WTC11 (cell line): Measurements from ENCODE around the gene CHRNA3. TPM values are rescaled to one million over a fixed set of nuclear protein-coding genes. Genes with fewer than 3 reads are reported as not detected.

Experiments
- ATAC-seq: fragments of 200-7000 bp; cut with Tn5 transposase; 2 replicates; pipeline ENCODE4 v1.10.0; 2021; ENCODE audit warnings: mild to moderate bottlenecking, moderate library complexity
- CTCF ChIA-PET: fragments of 300-600 bp; sonication (Branson Sonifier 250); formaldehyde crosslinking; loops from one replicate; lab custom pipeline; 2021; ENCODE audit warnings: antibody characterized with exemption; lab: Charles Lee
- POLR2A ChIA-PET: fragments of 350-600 bp; sonication (Branson Sonifier 250); formaldehyde crosslinking; loops from one replicate; lab custom pipeline; 2021; ENCODE audit warnings: antibody characterized with exemption; lab: Charles Lee
- DNase-seq: peaks from one replicate; pipeline ENCODE4 v3.0.0; 2021; ENCODE audit warnings: low spot score
- H3K27ac Mint-ChIP-seq: 2 replicates; pipeline ENCODE4 v1.8.0; 2021; ENCODE audit warnings: mixed read lengths
- H3K27me3 Mint-ChIP-seq: 2 replicates; pipeline ENCODE4 v1.8.0; 2021; ENCODE audit warnings: low read depth, mild to moderate bottlenecking, moderate library complexity, mixed read lengths
- H3K36me3 Mint-ChIP-seq: 2 replicates; pipeline ENCODE4 v1.8.0; 2021; ENCODE audit warnings: mixed read lengths
- H3K4me1 Mint-ChIP-seq: 2 replicates; pipeline ENCODE4 v1.8.0; 2022; ENCODE audit warnings: mixed read lengths
- H3K4me3 Mint-ChIP-seq: 2 replicates; pipeline ENCODE4 v1.8.0; 2021; ENCODE audit warnings: mild to moderate bottlenecking, moderate library complexity, mixed read lengths
- H3K9me3 Mint-ChIP-seq: 2 replicates; pipeline ENCODE4 v1.8.0; 2021; ENCODE audit warnings: mixed read lengths
- AR ChIP-seq: fragments of 250-450 bp; sonication (Bioruptor Pico); IDR thresholded peaks from 2 replicates; pipeline ENCODE4 v1.9.0; 2021; ENCODE audit warnings: mild to moderate bottlenecking
- ATF6 ChIP-seq: sonication (generic); formaldehyde crosslinking; IDR thresholded peaks from 2 replicates; pipeline ENCODE4 v1.8.1; 2023; ENCODE audit warnings: mild to moderate bottlenecking, missing genetic modification reagents
- CDX4 ChIP-seq: fragments of 250-450 bp; sonication (Bioruptor Pico); IDR thresholded peaks from 2 replicates; pipeline ENCODE4 v1.9.0; 2021; ENCODE audit warnings: moderate library complexity, mild to moderate bottlenecking, inconsistent platforms, borderline replicate concordance
- FOXK1 ChIP-seq: sonication (generic); formaldehyde crosslinking; IDR thresholded peaks from 2 replicates; pipeline ENCODE4 v1.8.0; 2022; ENCODE audit warnings: mild to moderate bottlenecking, moderate library complexity, missing genetic modification reagents
- GABPB1 ChIP-seq: sonication (generic); formaldehyde crosslinking; IDR thresholded peaks from 2 replicates; pipeline ENCODE4 v1.8.1; 2023; ENCODE audit warnings: mild to moderate bottlenecking, missing genetic modification reagents
- IRF1 ChIP-seq: sonication (generic); formaldehyde crosslinking; IDR thresholded peaks from 2 replicates; pipeline ENCODE4 v1.8.0; 2023; ENCODE audit warnings: missing genetic modification reagents
- JAZF1 ChIP-seq: fragments of 250-450 bp; sonication (Bioruptor Pico); IDR thresholded peaks from 2 replicates; pipeline ENCODE4 v1.9.0; 2021; ENCODE audit warnings: moderate library complexity, mild to moderate bottlenecking, inconsistent platforms
- KAT7 ChIP-seq: sonication (generic); formaldehyde crosslinking; IDR thresholded peaks from 2 replicates; pipeline ENCODE4 v1.8.1; 2023; ENCODE audit warnings: missing genetic modification reagents, mild to moderate bottlenecking, borderline replicate concordance
- MLX ChIP-seq: sonication (generic); formaldehyde crosslinking; IDR thresholded peaks from 2 replicates; pipeline ENCODE4 v1.8.1; 2023; ENCODE audit warnings: mild to moderate bottlenecking, missing genetic modification reagents, moderate library complexity
- MXD4 ChIP-seq: fragments of 250-450 bp; sonication (Bioruptor Pico); IDR thresholded peaks from 2 replicates; pipeline ENCODE4 v1.8.0; 2021; ENCODE audit warnings: mild to moderate bottlenecking, moderate library complexity, borderline replicate concordance
- MYBL2 ChIP-seq: sonication (generic); formaldehyde crosslinking; IDR thresholded peaks from 2 replicates; pipeline ENCODE4 v1.8.1; 2023; ENCODE audit warnings: mild to moderate bottlenecking, moderate library complexity, missing genetic modification reagents
- NR2C2 ChIP-seq: sonication (generic); formaldehyde crosslinking; IDR thresholded peaks from 2 replicates; pipeline ENCODE4 v1.8.0; 2022; ENCODE audit warnings: mild to moderate bottlenecking, missing genetic modification reagents
- OVOL2 ChIP-seq: fragments of 250-450 bp; sonication (Bioruptor Pico); IDR thresholded peaks from 2 replicates; pipeline ENCODE4 v1.9.0; 2021; ENCODE audit warnings: mild to moderate bottlenecking, borderline replicate concordance
- PREB ChIP-seq: sonication (generic); formaldehyde crosslinking; IDR thresholded peaks from 2 replicates; pipeline ENCODE4 v1.8.1; 2022; ENCODE audit warnings: mild to moderate bottlenecking, missing genetic modification reagents, moderate library complexity, borderline replicate concordance
- RELA ChIP-seq: sonication (generic); formaldehyde crosslinking; IDR thresholded peaks from 2 replicates; pipeline ENCODE4 v1.8.1; 2022; ENCODE audit warnings: missing genetic modification reagents, mild to moderate bottlenecking, borderline replicate concordance
- SMAD4 ChIP-seq: sonication (generic); formaldehyde crosslinking; IDR thresholded peaks from 2 replicates; pipeline ENCODE4 v1.8.0; 2022; ENCODE audit warnings: mild to moderate bottlenecking, missing genetic modification reagents
- SOX15 ChIP-seq: fragments of 250-450 bp; sonication (Bioruptor Pico); IDR thresholded peaks from 2 replicates; pipeline ENCODE4 v1.9.0; 2021; ENCODE audit warnings: mild to moderate bottlenecking
- ZMAT4 ChIP-seq: fragments of 250-450 bp; sonication (Bioruptor Pico); IDR thresholded peaks from 2 replicates; pipeline ENCODE4 v1.9.0; 2021; ENCODE audit warnings: mild to moderate bottlenecking
- ZNF138 ChIP-seq: sonication (generic); formaldehyde crosslinking; conservative IDR thresholded peaks from 2 replicates; pipeline ENCODE4 v1.8.1; 2022; ENCODE audit warnings: mild to moderate bottlenecking, moderate library complexity, missing genetic modification reagents
- ZNF219 ChIP-seq: sonication (generic); formaldehyde crosslinking; IDR thresholded peaks from 2 replicates; pipeline ENCODE4 v1.8.0; 2023; ENCODE audit warnings: missing genetic modification reagents, mild to moderate bottlenecking, borderline replicate concordance
- ZNF263 ChIP-seq: sonication (generic); formaldehyde crosslinking; IDR thresholded peaks from 2 replicates; pipeline ENCODE4 v1.8.1; 2022; ENCODE audit warnings: low read depth, mild to moderate bottlenecking, moderate library complexity, missing genetic modification reagents
- ZNF532 ChIP-seq: fragments of 250-450 bp; sonication (Bioruptor Pico); IDR thresholded peaks from 2 replicates; pipeline ENCODE4 v1.9.0; 2021; ENCODE audit warnings: mild to moderate bottlenecking, borderline replicate concordance
- total RNA-seq: library from RNA; stranded (reverse); gene quantifications from 3 replicates; pipeline ENCODE4 v1.2.3, GENCODE V29; 2021

The CHRNA3 gene
- total RNA-seq, 1 experiment from 2014 or later = 4.4 TPM

- TF ChIP-seq AR (CRISPR knock-in tag) (no peak), PREB (CRISPR knock-in tag) (no peak), KAT7 (CRISPR knock-in tag) (no peak), SOX15 (CRISPR knock-in tag) (no peak), MLX (CRISPR knock-in tag) (no peak), JAZF1 (CRISPR knock-in tag) (no peak), IRF1 (CRISPR knock-in tag) (no peak), MYBL2 (CRISPR knock-in tag) (no peak)
- TF ChIP-seq, all 79 proteins: peak for 0
Measured at GRCh38 chr15:78564743-78565096, 56.1 kb downstream of the CHRNA3 start (continued).

- Mint-ChIP-seq H3K9me3 (no peaks in the 10 kb centered on the region), H3K4me3 (no peak overlapping the region), H3K36me3 (no peaks in the 10 kb centered on the region), H3K27ac (no peak overlapping the region), H3K27me3 (peaks cover 4% of the 10 kb centered on the region), H3K4me1 (peaks cover 23% of the 10 kb centered on the region)
- ChIA-PET CTCF (no interaction called here), POLR2A (no interaction called here)
- DNase-seq (no peak), ATAC-seq (no peak)
- TF ChIP-seq ZNF138 (no peak), ZMAT4 (CRISPR knock-in tag) (no peak), ZNF219 (CRISPR knock-in tag) (no peak), RELA (CRISPR knock-in tag) (no peak), FOXK1 (CRISPR knock-in tag) (no peak), MYBL2 (CRISPR knock-in tag) (no peak), GABPB1 (CRISPR knock-in tag) (no peak), CDX4 (no peak)
Measured at GRCh38 chr15:78563092-78563491, 57.7 kb downstream of the CHRNA3 start.

- no peaks in the 10 kb centered on the region for H3K36me3 Mint-ChIP-seq
- no peak for DNase-seq
- H3K27ac Mint-ChIP-seq = 0 out of 2 replicates have a peak overlapping the region, but pooled peaks have one; percentile 11
- ChIA-PET POLR2A (no interaction called here), CTCF (interaction anchor here (0.5 kb wide), 1 partner anchor 79 kb away, joined by 3 read pairs; no protein-coding TSS in a partner anchor)
- H3K27me3 Mint-ChIP-seq = peaks cover 4% of the 10 kb centered on the region
- H3K4me1 Mint-ChIP-seq = peaks cover 14% of the 10 kb centered on the region
- ATAC-seq = no peak
- H3K4me3 Mint-ChIP-seq = no peak overlapping the region
- peaks cover 3% of the 10 kb centered on the region; the same call in 1 of the 2 replicates for H3K9me3 Mint-ChIP-seq
- no peak for TF ChIP-seq MXD4 (CRISPR knock-in tag)
- no peak for TF ChIP-seq OVOL2 (CRISPR knock-in tag)
- no peak for TF ChIP-seq SMAD4
- no peak for TF ChIP-seq ZNF263
- no peak for TF ChIP-seq NR2C2
- TF ChIP-seq ATF6 = no peak
- no peak for TF ChIP-seq ZNF532 (CRISPR knock-in tag)
Measured at GRCh38 chr15:78561490-78561889, 59.3 kb downstream of the CHRNA3 start.
